Parathyroid adenoma (tissue), 2 donors: Measurements from ENCODE around the gene CEP112.
"Not testable (repeated sequence)": the region's sequence is repeated elsewhere in the genome, so short reads cannot be mapped to it uniquely, and the experiment has no call there.

Experiments
- H2AFZ ChIP-seq: fragments of 300-600 bp; sonication (generic); one replicate; pipeline ENCODE4 v1.7.0; 2017; ENCODE audit warnings: antibody characterized with exemption, mild to moderate bottlenecking
- H3K27ac ChIP-seq: fragments of 300-600 bp; sonication (generic); one replicate; pipeline ENCODE4 v1.7.0; 2017
- H3K27me3 ChIP-seq: fragments of 300-600 bp; sonication (generic); one replicate; pipeline ENCODE4 v1.7.0; 2017; ENCODE audit warnings: low read length; ENCODE audit not compliant: control insufficient read depth, insufficient read depth
- H3K36me3 ChIP-seq: fragments of 300-600 bp; sonication (generic); one replicate; pipeline ENCODE4 v1.7.0; 2017; ENCODE audit warnings: low read length; ENCODE audit not compliant: control insufficient read depth, insufficient read depth
- H3K4me1 ChIP-seq: fragments of 300-600 bp; sonication (generic); one replicate; pipeline ENCODE4 v1.7.0; 2017; ENCODE audit warnings: control low read depth
- H3K4me2 ChIP-seq: fragments of 300-600 bp; sonication (generic); one replicate; pipeline ENCODE4 v1.7.0; 2017; ENCODE audit warnings: low read length
- H3K4me3 ChIP-seq: fragments of 300-600 bp; sonication (generic); one replicate; pipeline ENCODE4 v1.7.0; 2017; ENCODE audit warnings: low read depth, low read length
- H3K79me2 ChIP-seq: fragments of 300-600 bp; sonication (generic); one replicate; pipeline ENCODE4 v1.7.0; 2017; ENCODE audit warnings: control low read depth
- H3K9ac ChIP-seq: fragments of 300-600 bp; sonication (generic); one replicate; pipeline ENCODE4 v1.7.0; 2017; ENCODE audit warnings: mild to moderate bottlenecking
- H3K9me3 ChIP-seq: fragments of 300-600 bp; sonication (generic); one replicate; pipeline ENCODE4 v1.7.0; 2017; ENCODE audit warnings: low read length; ENCODE audit not compliant: control insufficient read depth
- CTCF ChIP-seq: fragments of 300-600 bp; sonication (generic); IDR thresholded peaks from one replicate; pipeline ENCODE4 v1.7.0; 2017; ENCODE audit warnings: antibody characterized with exemption, mild to moderate bottlenecking
- donor health status: primary hyperparathyroidism.

Gene CEP112

GRCh38 chr17:65850486-65850885 is 341.4 kb downstream of the CEP112 start:
- no peaks in the 10 kb centered on the region for H3K4me1 ChIP-seq
- no peak overlapping the region for H3K9ac ChIP-seq
- no peaks in the 10 kb centered on the region for H3K9me3 ChIP-seq
- no peaks in the 10 kb centered on the region for H3K79me2 ChIP-seq
- no peak overlapping the region for H3K4me3 ChIP-seq
- no peaks in the 10 kb centered on the region for H3K27me3 ChIP-seq
- TF ChIP-seq CTCF, result no peak
- no peaks in the 10 kb centered on the region for H3K36me3 ChIP-seq
- no peak overlapping the region for H2AFZ ChIP-seq
- H3K4me2 ChIP-seq, result no peak overlapping the region
- no peak overlapping the region for H3K27ac ChIP-seq

GRCh38 chr17:65848751-65849150 is 343.2 kb downstream of the CEP112 start:
- no peaks in the 10 kb centered on the region for H3K27me3 ChIP-seq
- H3K4me3 ChIP-seq, result no peak overlapping the region
- H3K9ac ChIP-seq, result no peak overlapping the region
- no peaks in the 10 kb centered on the region for H3K79me2 ChIP-seq
- no peak for TF ChIP-seq CTCF
- H2AFZ ChIP-seq, result no peak overlapping the region
- H3K9me3 ChIP-seq, result no peaks in the 10 kb centered on the region
- no peaks in the 10 kb centered on the region for H3K4me1 ChIP-seq
- H3K36me3 ChIP-seq, result no peaks in the 10 kb centered on the region
- no peak overlapping the region for H3K27ac ChIP-seq
- no peak overlapping the region for H3K4me2 ChIP-seq

GRCh38 chr17:65841089-65841488 is 350.8 kb downstream of the CEP112 start:
- no peak overlapping the region for H3K27ac ChIP-seq
- H3K4me1 ChIP-seq, result no peaks in the 10 kb centered on the region
- H3K27me3 ChIP-seq, result no peaks in the 10 kb centered on the region
- no peak overlapping the region for H3K4me3 ChIP-seq
- no peak overlapping the region for H3K9ac ChIP-seq
- no peaks in the 10 kb centered on the region for H3K36me3 ChIP-seq
- no peak overlapping the region for H2AFZ ChIP-seq
- H3K4me2 ChIP-seq, result no peak overlapping the region
- TF ChIP-seq CTCF, result no peak
- no peaks in the 10 kb centered on the region for H3K79me2 ChIP-seq
- H3K9me3 ChIP-seq, result no peaks in the 10 kb centered on the region

GRCh38 chr17:65837232-65837631 is 354.7 kb downstream of the CEP112 start:
- not testable (repeated sequence) for H3K27ac ChIP-seq, H3K4me3 ChIP-seq, H3K4me1 ChIP-seq, H2AFZ ChIP-seq, H3K27me3 ChIP-seq, H3K9me3 ChIP-seq, H3K4me2 ChIP-seq, H3K79me2 ChIP-seq, H3K36me3 ChIP-seq, H3K9ac ChIP-seq

- H2AFZ ChIP-seq, result no peak overlapping the region
- no peak overlapping the region for H3K4me3 ChIP-seq
- no peak overlapping the region for H3K9ac ChIP-seq
- no peak overlapping the region for H3K27ac ChIP-seq
- no peaks in the 10 kb centered on the region for H3K4me1 ChIP-seq
- no peak for TF ChIP-seq CTCF
- H3K9me3 ChIP-seq, result no peaks in the 10 kb centered on the region
- H3K79me2 ChIP-seq, result no peaks in the 10 kb centered on the region
- no peak overlapping the region for H3K4me2 ChIP-seq
- H3K27me3 ChIP-seq, result no peaks in the 10 kb centered on the region
- no peaks in the 10 kb centered on the region for H3K36me3 ChIP-seq
Observed at GRCh38 chr17:65833214-65833613, 358.7 kb downstream of the CEP112 start.
